SH-SY5Y (cell line): ENCODE results near the gene MREG.

ENCODE experiments used
- GATA2 ChIP-seq: IDR thresholded peaks from 2 replicates; pipeline ENCODE4 v1.6.1; 2011; ENCODE audit warnings: mild to moderate bottlenecking, low read depth, low read length
- GATA3 ChIP-seq: IDR thresholded peaks from 2 replicates; pipeline ENCODE4 v1.6.1; 2011; ENCODE audit warnings: low read depth, mild to moderate bottlenecking, low read length, moderate library complexity

DNA sequence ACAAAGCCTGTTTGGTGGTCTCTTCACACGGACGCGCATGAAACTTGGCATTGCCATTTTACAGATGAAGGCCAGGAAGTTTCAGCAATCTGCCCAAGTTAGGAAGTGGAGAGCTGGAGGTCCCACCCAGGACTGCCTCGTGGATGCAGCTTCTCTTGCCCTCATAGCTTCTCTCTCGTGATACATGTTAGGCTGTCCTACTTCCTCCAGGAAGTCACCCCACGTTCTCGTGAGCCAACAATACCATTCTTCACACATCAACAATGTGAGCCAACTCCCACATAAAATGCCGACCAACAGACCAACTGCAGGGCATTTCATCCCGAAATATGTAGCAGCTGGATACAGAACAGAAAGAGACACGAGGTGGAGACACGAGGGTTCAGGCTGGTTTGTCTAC lies 85.3 kb downstream of the MREG start:
- no peak for TF ChIP-seq GATA2
- no peak for TF ChIP-seq GATA3
